ENCODE results near the gene SRRM3.
A peak's percentile ranks its signal among the peaks of the same experiment; 100 is the strongest.
"Not testable (repeated sequence)": the region's sequence is repeated elsewhere in the genome, so short reads cannot be mapped to it uniquely, and the experiment has no call there.

Gene SRRM3

DNA sequence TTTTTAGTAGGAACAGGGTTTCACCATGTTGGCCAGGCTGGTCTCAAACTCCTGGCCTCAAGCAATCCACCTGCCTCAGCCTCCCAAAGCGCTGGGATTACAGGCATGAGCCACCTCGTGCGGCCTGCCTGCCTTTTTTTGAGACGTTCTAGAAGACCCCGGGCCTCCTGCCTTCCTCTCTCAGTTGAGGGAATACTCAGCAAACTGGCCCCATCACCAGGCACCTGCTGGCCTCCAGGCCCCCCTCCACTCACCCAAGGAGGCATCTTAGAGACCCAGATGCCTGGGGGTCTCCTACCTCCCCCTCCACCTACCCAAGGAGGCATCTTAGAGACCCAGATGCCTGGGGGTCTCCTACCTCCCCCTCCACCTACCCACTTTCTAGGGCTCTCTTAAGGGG lies 91.2 kb downstream of the SRRM3 start:
- not testable (repeated sequence) for DNase-seq

GRCh38 chr7:76293407-76293901 lies 91.8 kb downstream of the SRRM3 start:
- no peak for DNase-seq

- DNase-seq: no peak
Observed at GRCh38 chr7:76294344-76295024, 92.8 kb downstream of the SRRM3 start.

DNA sequence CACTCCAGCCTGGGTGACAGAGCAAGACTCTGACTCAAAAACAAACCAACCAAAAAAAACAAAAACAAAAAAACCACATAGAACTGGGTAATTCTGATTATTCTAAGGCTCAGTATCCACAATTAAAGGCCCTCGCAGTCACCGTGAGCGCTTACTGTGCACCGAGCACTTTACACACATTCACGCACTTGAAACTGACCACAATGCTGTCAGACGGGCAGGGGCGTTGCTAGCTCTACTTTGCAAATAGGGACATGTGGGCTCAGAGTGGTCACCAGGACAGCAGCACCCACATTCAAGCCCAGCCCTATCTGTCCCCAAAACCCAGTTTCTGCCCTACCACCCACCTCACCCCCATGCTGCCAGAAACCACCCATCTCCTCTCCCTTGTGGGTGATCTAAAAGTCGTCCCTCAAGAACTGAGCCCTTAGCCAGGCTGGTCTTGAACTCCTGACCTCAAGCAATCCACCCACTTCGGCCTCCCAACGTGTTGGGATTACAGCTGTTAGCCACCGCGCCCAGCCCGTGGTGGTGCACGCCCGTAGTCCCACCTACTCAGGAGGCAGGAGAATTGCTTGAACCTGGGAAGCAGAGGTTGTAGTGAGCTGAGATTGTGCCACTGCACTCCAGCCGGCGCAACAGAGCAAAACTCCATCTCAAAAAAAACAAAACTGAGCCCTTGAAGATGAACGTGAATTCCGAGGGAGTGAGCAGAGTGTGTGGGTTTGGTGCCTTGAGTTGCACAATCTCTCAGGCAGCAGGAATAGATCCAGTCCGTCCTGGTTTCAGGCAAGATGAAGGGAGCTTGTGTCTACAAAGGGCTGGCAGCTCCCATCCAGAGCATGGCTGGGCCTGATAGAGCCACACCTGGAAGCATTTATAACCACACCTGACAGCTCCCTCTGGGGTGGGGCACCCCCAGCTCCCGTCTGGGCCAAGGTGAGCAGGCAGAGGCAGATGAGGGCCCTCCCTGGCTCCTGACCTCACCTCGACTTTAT lies 95.3 kb downstream of the SRRM3 start:
- no peak for DNase-seq

GRCh38 chr7:76300166-76300731 lies 98.6 kb downstream of the SRRM3 start:
- DNase-seq: no peak

GRCh38 chr7:76301000-76301399 lies 99.3 kb downstream of the SRRM3 start:
- DNase-seq: no peak

- peak; percentile 67 for DNase-seq
Observed at GRCh38 chr7:76302347-76303201, 100.9 kb downstream of the SRRM3 start, which contains the start of gene HSPB1. TSS of gene HSPB1 (plus strand) at chr7:76302673. CDS start at chr7:76302713, 40 bp downstream.

GRCh38 chr7:76303202-76304147 lies 101.8 kb downstream of the SRRM3 start:
- DNase-seq: peak; percentile 79

DNA sequence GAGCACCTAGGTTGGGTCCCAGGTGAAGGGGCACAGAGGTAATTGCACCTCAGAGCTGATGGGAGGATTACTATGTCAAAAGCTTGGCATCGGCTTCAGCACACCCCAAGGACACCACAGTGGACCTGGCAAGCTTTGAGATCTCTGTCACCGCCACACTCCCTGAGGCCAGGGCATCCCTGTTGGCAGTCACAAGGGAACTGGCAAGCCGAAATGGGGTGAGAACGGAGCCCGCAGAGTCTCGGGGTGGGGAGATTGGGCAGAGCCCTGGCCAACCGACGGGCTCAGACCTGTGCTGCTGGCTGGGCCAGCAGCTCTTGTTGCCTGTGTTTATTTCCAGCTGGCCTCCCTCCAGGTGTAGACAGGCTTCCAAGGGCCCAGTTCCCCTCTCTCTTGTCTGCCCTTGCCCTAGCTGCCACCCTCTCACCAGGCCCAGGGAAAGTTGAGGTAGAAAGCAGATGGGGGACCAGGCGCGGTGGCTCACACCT lies 103.2 kb downstream of the SRRM3 start:
- DNase-seq: no peak

DNA sequence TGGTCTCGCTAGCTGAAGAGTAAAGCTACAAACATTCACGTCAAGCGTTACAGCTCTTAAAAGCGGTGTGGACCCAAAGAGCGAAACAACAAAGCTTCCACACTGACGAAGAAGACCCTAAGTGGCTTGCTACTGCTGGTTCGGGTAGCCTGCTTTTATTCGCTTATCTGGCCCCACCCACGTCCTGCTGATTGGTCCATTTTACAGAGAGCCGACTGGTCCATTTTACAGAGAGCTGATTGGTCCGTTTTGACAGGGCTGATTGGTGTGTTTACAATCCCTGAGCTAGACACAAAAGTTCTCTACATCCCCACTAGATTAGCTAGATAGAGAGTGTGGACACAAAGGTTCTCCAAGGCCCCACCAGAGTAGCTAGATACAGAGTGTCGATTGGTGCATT lies 107.2 kb downstream of the SRRM3 start:
- not testable (repeated sequence) for DNase-seq

- not testable (repeated sequence) for DNase-seq
Observed at GRCh38 chr7:76309341-76310101, 107.8 kb downstream of the SRRM3 start.

DNA sequence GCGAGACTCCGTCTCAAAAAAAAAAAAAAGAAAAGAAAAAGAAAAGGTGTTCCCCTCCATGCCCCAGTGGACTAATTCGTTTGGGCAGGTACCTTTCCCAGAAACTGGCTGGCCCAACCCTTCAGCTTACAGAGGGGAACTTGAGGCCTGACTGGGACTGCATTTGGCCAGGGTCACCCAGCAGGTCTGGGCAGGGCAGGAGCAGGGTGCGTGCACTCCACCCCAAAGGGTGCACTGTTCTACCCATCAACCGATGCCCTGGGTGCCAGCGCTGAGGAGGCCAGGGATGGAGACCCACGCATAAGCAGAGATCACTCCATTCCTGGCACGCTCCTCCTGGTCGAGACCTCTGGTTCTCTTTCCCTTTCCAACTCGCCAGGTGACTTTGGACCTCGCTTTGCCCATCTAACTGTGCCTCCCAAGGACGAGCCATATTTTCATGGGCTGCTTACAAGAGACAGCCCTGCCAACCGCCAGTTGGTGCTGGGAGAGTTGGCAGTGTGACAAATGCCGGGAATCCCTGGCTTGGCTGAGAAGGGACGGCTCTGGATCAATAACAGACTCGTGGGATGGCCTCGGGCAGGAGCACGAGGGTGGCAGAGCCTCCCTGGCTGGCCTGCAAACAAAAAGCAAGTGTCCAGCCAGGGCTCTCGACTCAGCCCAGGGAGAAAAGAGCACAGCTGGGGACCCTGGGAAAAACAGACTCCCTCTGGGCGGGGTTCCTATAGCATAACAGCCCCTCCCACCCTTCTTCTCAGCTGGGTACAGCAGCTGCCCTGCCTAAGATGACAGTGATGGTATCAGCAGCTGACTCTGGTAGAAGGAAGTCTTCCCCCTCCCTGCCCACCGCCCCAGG lies 108.6 kb downstream of the SRRM3 start:
- DNase-seq: no peak

DNA sequence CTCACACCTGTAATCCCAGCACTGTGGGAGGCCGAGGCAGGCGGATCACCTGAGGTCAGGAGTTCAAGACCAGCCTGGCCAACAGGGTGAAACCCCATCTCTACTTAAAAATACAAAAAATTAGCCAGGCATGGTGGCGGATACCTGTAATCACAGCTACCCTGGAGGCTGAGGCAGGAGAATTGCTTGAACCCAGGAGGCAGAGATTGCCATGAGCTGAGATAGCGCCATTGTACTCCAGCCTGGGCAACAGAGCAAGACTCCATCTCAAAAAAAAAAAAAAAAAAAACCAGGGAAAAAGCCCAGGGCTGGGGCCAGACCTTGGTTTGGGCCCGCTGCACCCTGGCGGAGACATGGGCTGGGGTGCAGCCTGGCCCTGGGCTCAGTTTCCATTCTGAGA lies 110.1 kb downstream of the SRRM3 start:
- not testable (repeated sequence) for DNase-seq

DNA sequence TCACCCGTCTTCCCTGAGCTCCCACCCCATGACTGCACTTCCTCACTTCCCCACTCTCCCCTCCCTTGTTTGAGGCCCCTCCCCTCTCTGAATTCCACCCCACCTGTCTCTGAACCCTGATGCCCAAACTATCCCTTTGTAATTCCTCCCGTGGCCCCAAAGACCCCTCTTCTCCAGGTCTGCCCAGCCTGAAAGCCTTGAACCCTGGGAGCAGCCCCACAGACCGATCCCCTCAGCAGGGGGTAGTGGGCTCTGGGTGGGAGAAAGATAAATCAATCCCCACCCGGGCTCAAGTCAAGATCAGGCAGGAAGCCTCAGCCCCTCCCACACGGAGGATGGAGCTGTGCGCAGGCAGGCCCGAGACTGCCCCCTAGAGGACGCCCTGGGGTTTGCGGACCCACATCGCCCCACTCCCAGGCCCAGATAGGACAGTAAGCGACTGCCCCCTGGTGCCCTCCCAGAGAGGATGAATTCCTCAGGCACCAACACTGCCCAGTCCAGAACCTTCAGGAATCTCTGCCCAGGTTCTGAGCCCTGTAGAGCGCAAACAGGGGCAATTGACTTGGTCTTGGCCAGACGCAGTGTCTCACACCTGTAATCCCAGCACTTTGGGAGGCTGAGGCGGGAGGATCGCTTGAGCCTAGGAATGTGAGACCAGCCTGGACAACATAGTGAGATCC lies 112.5 kb downstream of the SRRM3 start:
- DNase-seq: peak; percentile 97

- not testable (repeated sequence) for DNase-seq
Observed at GRCh38 chr7:76314740-76315139, 113.0 kb downstream of the SRRM3 start.

DNA sequence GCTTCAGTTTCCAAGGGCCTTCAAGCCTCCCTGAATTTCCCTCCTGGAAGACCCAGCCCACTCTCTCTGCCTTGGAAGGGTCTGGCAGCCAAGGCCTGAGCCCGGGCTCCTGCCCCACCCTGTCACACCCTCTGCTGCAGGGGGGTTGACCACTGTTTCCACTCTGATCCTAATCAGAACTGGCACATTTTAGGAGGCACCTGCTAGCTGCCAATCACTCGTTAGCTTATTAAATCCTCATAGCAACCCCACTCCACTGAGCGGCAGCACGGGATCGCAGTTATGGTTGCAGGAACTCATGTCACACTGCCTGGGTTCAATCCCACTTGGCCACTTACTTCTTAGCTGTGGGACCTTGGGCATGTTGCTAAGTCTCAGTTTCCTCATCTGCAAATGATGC lies 113.7 kb downstream of the SRRM3 start:
- no peak for DNase-seq

DNA sequence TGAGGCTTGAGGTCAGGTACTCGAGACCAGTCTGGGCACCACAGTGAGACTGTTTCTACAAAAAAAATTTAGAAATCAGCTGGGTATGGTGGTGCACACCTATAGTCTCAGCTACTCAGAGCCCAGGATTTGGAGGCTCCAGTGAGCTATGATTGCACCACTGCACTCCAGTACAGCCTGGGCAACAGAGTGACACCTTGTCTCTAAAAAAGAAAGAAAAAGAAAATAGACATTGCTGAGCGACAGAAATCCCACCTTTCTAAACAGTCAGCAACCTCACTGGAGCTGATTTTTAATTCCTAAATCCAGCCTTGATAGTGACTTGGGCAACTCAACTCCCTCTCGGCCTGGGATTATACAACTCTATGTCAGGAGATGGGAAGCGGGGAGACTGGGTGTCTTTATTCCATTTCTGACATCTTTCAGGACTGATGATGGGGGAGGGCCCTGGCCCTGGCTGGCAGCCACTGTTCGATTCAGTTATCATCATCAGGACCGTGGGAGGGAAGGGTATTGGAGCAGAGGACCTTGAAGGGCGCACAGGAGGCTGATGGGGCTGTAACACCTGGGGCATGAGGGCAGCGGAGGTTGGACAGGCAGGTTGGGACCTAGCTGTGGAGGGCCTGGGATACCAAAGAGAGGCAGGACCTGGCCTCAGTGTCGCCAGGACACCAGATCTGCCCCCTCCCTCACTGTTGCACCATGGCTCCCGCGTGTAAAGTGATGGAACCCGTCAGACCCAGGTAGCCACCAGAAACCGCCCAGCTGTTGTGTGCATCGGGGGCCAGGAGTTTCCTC lies 115.5 kb downstream of the SRRM3 start:
- DNase-seq: no peak

Data from activated CD4-positive, alpha-beta T cell treated with anti-CD3 and anti-CD28 coated beads, Interleukin-2, amount 50 U/mL, for 1 hour (primary cell).